HG03103 (cell line): Measurements from ENCODE around the gene SLC2A10.

ENCODE experiments used
- ATAC-seq: cut with Tn5 transposase; IDR thresholded peaks from one replicate; pipeline ENCODE4 v1.9.1; 2021; ENCODE audit warnings: low read depth; ENCODE audit not compliant: unreplicated experiment

Gene SLC2A10

GRCh38 chr20:46724343-46724959 lies 15.0 kb downstream of the SLC2A10 start:
- ATAC-seq = no peak

- ATAC-seq = no peak
Observed at GRCh38 chr20:46725186-46726165, 16.0 kb downstream of the SLC2A10 start.

- no peak for ATAC-seq
Observed at GRCh38 chr20:46731770-46732169, 22.3 kb downstream of the SLC2A10 start.

GRCh38 chr20:46735436-46735835 lies 26.0 kb downstream of the SLC2A10 start:
- ATAC-seq = no peak

- ATAC-seq = no peak
Observed at GRCh38 chr20:46739431-46740213, 30.2 kb downstream of the SLC2A10 start.

GRCh38 chr20:46740214-46740609 lies 30.8 kb downstream of the SLC2A10 start:
- no peak for ATAC-seq

GRCh38 chr20:46741924-46742668 lies 32.6 kb downstream of the SLC2A10 start:
- ATAC-seq = no peak

- ATAC-seq = no peak
Observed at GRCh38 chr20:46742669-46743045, 33.2 kb downstream of the SLC2A10 start.

GRCh38 chr20:46743088-46743487 lies 33.6 kb downstream of the SLC2A10 start:
- no peak for ATAC-seq

- no peak for ATAC-seq
Observed at GRCh38 chr20:46746956-46747526, 37.6 kb downstream of the SLC2A10 start.

- no peak for ATAC-seq
Observed at GRCh38 chr20:46749147-46749546, 39.7 kb downstream of the SLC2A10 start.

GRCh38 chr20:46751856-46752255 lies 42.4 kb downstream of the SLC2A10 start:
- no peak for ATAC-seq

- ATAC-seq = no peak
Observed at GRCh38 chr20:46752728-46753127, 43.3 kb downstream of the SLC2A10 start.

- no peak for ATAC-seq
Observed at GRCh38 chr20:46755483-46756413, 46.3 kb downstream of the SLC2A10 start.

- no peak for ATAC-seq
Observed at GRCh38 chr20:46756419-46756818, 47.0 kb downstream of the SLC2A10 start.

GRCh38 chr20:46757135-46757534 lies 47.7 kb downstream of the SLC2A10 start:
- ATAC-seq = no peak

- no peak for ATAC-seq
Observed at GRCh38 chr20:46757754-46758678, 48.6 kb downstream of the SLC2A10 start.
